Measurements from ENCODE around the gene STK39.

The STK39 gene

GRCh38 chr2:168188002-168188401 is 59.4 kb downstream of the STK39 start:
- H3K9ac ChIP-seq (ENCODE audit: low read length), result no peak overlapping the region
- no peaks in the 10 kb centered on the region for H3K9me3 ChIP-seq (ENCODE audit: low read length)
- no peak overlapping the region for H3K4me3 ChIP-seq (ENCODE audit: low read depth in 1 of 2, low read length in 2 of 2)
- no peaks in the 10 kb centered on the region for H3K27me3 ChIP-seq (ENCODE audit: control insufficient read depth in 1 of 2, insufficient read depth in 2 of 2, low read length in 2 of 2)
- peaks cover 3% of the 10 kb centered on the region for H3K4me1 ChIP-seq (ENCODE audit: insufficient read depth, low read length)
- H3K36me3 ChIP-seq (ENCODE audit: insufficient read depth, low read length), result no peaks in the 10 kb centered on the region
- no peak overlapping the region for H3K27ac ChIP-seq (ENCODE audit: low read depth, low read length)

DNA sequence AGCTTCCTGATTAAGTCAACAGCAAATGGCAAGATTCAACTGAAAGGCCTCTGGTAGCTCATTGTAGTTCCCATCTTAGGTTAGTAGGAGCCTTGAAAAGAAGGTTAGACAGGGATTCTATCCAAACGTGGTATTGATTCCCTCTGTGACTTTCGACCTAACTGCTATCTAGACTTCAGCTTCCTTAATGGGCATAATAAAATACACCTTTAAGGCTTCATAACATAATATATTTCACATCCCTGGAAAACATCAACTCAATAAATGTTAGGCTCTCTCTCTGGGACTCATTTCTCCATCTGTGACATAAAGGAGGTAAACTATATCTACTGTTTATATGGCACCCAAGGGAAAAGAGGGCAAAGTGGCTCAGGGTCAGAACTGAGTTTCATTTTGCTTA is 60.9 kb downstream of the STK39 start:
- Histone ChIP-seq H3K36me3 (ENCODE audit: insufficient read depth, low read length) (no peaks in the 10 kb centered on the region), H3K4me1 (ENCODE audit: insufficient read depth, low read length) (peaks cover 3% of the 10 kb centered on the region), H3K27ac (ENCODE audit: low read depth, low read length) (no peak overlapping the region), H3K4me3 (ENCODE audit: low read depth in 1 of 2, low read length in 2 of 2) (no peak overlapping the region), H3K9ac (ENCODE audit: low read length) (no peak overlapping the region), H3K27me3 (ENCODE audit: control insufficient read depth in 1 of 2, insufficient read depth in 2 of 2, low read length in 2 of 2) (no peaks in the 10 kb centered on the region), H3K9me3 (ENCODE audit: low read length) (no peaks in the 10 kb centered on the region)

GRCh38 chr2:168185583-168186274 is 61.7 kb downstream of the STK39 start:
- peaks cover 3% of the 10 kb centered on the region for H3K4me1 ChIP-seq (ENCODE audit: insufficient read depth, low read length)
- no peaks in the 10 kb centered on the region for H3K27me3 ChIP-seq (ENCODE audit: control insufficient read depth in 1 of 2, insufficient read depth in 2 of 2, low read length in 2 of 2)
- no peaks in the 10 kb centered on the region for H3K36me3 ChIP-seq (ENCODE audit: insufficient read depth, low read length)
- no peak overlapping the region for H3K4me3 ChIP-seq (ENCODE audit: low read depth in 1 of 2, low read length in 2 of 2)
- no peak overlapping the region for H3K9ac ChIP-seq (ENCODE audit: low read length)
- H3K27ac ChIP-seq (ENCODE audit: low read depth, low read length), result no peak overlapping the region
- H3K9me3 ChIP-seq (ENCODE audit: low read length), result no peaks in the 10 kb centered on the region

- Histone ChIP-seq H3K27ac (ENCODE audit: low read depth, low read length) (no peak overlapping the region), H3K36me3 (ENCODE audit: insufficient read depth, low read length) (no peaks in the 10 kb centered on the region), H3K9ac (ENCODE audit: low read length) (no peak overlapping the region), H3K27me3 (ENCODE audit: control insufficient read depth in 1 of 2, insufficient read depth in 2 of 2, low read length in 2 of 2) (no peaks in the 10 kb centered on the region), H3K4me3 (ENCODE audit: low read depth in 1 of 2, low read length in 2 of 2) (no peak overlapping the region), H3K4me1 (ENCODE audit: insufficient read depth, low read length) (peaks cover 3% of the 10 kb centered on the region), H3K9me3 (ENCODE audit: low read length) (no peaks in the 10 kb centered on the region)
These were observed 62.5 kb downstream of the STK39 start for GRCh38 chr2:168184681-168185513.

- H3K27me3 ChIP-seq (ENCODE audit: control insufficient read depth in 1 of 2, insufficient read depth in 2 of 2, low read length in 2 of 2), result no peaks in the 10 kb centered on the region
- H3K27ac ChIP-seq (ENCODE audit: low read depth, low read length), result no peak overlapping the region
- no peak overlapping the region for H3K4me3 ChIP-seq (ENCODE audit: low read depth in 1 of 2, low read length in 2 of 2)
- no peaks in the 10 kb centered on the region for H3K9me3 ChIP-seq (ENCODE audit: low read length)
- no peak overlapping the region for H3K9ac ChIP-seq (ENCODE audit: low read length)
- peaks cover 4% of the 10 kb centered on the region for H3K36me3 ChIP-seq (ENCODE audit: insufficient read depth, low read length)
- H3K4me1 ChIP-seq (ENCODE audit: insufficient read depth, low read length), result peaks cover 3% of the 10 kb centered on the region
These were observed 63.9 kb downstream of the STK39 start for GRCh38 chr2:168183308-168183997.

DNA sequence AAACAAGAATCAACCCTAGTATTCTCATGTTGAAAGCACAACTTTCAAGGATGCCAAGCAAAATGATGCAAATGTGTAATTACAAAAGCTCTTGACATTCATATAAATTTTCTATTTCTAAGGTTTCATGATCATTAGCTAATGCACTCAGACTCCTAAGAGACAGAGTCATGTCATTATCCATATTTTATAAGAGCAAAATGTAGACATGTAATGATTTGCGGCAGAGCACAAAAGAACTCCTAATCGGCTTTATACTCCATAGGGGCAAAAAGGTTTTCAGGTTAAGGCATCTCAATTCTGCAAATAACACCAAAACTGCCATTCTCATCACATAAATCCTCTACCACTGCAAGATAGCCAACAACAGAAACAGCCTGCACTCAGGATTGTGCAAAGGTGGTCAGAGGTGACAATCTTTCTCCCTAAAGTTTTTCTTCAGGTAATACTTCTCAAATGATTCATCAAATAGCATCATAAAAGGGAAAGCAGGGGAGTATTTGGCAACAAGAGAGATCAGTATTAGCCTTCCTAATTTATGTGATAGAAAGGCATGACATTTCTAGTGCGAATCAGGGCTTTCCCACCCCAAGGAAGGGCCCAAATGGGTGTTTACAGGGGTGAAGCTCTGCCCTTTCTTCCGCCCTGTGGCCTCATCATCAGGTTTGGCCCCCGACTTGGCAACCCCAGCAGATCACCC is 64.7 kb downstream of the STK39 start:
- Histone ChIP-seq H3K27ac (ENCODE audit: low read depth, low read length) (no peak overlapping the region), H3K27me3 (ENCODE audit: control insufficient read depth in 1 of 2, insufficient read depth in 2 of 2, low read length in 2 of 2) (no peaks in the 10 kb centered on the region), H3K36me3 (ENCODE audit: insufficient read depth, low read length) (peaks cover 4% of the 10 kb centered on the region), H3K4me3 (ENCODE audit: low read depth in 1 of 2, low read length in 2 of 2) (no peak overlapping the region), H3K9ac (ENCODE audit: low read length) (no peak overlapping the region), H3K9me3 (ENCODE audit: low read length) (no peaks in the 10 kb centered on the region), H3K4me1 (ENCODE audit: insufficient read depth, low read length) (peaks cover 4% of the 10 kb centered on the region)

GRCh38 chr2:168181825-168182224 is 65.6 kb downstream of the STK39 start:
- no peak overlapping the region for H3K9ac ChIP-seq (ENCODE audit: low read length)
- no peak overlapping the region for H3K4me3 ChIP-seq (ENCODE audit: low read depth in 1 of 2, low read length in 2 of 2)
- H3K27ac ChIP-seq (ENCODE audit: low read depth, low read length), result no peak overlapping the region
- no peaks in the 10 kb centered on the region for H3K27me3 ChIP-seq (ENCODE audit: control insufficient read depth in 1 of 2, insufficient read depth in 2 of 2, low read length in 2 of 2)
- peaks cover 4% of the 10 kb centered on the region for H3K36me3 ChIP-seq (ENCODE audit: insufficient read depth, low read length)
- H3K9me3 ChIP-seq (ENCODE audit: low read length), result no peaks in the 10 kb centered on the region
- H3K4me1 ChIP-seq (ENCODE audit: insufficient read depth, low read length), result peaks cover 8% of the 10 kb centered on the region

DNA sequence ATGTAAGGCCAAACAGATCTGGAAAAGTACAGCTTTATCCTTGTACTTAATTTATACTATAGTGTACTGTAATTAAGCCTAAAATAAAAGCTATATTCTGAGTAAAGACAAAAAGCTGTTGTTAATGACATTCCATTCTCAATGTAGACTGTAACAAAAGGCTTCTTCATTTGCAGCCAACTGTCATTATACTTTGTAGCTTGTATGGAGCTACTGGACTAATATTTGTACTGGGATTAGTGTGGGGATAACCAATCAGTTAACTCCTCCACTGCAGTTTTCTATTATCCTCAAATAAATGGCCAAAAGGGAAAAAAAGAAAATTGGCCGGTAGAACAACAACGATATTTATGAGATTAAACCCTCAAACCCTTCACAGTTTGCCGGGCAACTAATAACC is 66.5 kb downstream of the STK39 start:
- peaks cover 5% of the 10 kb centered on the region for H3K4me1 ChIP-seq (ENCODE audit: insufficient read depth, low read length)
- no peaks in the 10 kb centered on the region for H3K9me3 ChIP-seq (ENCODE audit: low read length)
- H3K27me3 ChIP-seq (ENCODE audit: control insufficient read depth in 1 of 2, insufficient read depth in 2 of 2, low read length in 2 of 2), result no peaks in the 10 kb centered on the region
- H3K36me3 ChIP-seq (ENCODE audit: insufficient read depth, low read length), result peaks cover 4% of the 10 kb centered on the region
- H3K4me3 ChIP-seq (ENCODE audit: low read depth in 1 of 2, low read length in 2 of 2), result no peak overlapping the region
- no peak overlapping the region for H3K27ac ChIP-seq (ENCODE audit: low read depth, low read length)
- H3K9ac ChIP-seq (ENCODE audit: low read length), result no peak overlapping the region

DNA sequence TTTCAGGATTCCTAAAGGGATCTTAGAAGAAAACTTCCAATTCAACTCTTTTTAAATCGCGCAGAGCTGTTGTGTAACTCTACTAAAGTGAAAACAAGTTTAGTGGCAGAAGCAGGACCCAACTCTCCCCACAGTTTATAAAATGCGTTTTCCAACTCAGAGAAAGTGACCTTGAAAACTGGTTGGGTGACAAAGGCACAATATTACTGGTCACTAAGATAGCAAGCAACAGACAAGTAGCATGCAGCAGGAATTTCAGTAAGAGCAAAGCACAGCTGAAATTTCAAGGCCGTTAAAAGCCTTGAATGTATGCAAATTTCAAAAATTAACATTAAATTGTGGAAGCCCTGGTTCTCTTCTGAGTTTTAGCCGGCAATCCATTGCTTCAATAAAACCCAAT is 66.9 kb downstream of the STK39 start:
- H3K27ac ChIP-seq (ENCODE audit: low read depth, low read length), result no peak overlapping the region
- H3K9ac ChIP-seq (ENCODE audit: low read length), result no peak overlapping the region
- peaks cover 5% of the 10 kb centered on the region for H3K4me1 ChIP-seq (ENCODE audit: insufficient read depth, low read length)
- H3K9me3 ChIP-seq (ENCODE audit: low read length), result no peaks in the 10 kb centered on the region
- no peaks in the 10 kb centered on the region for H3K27me3 ChIP-seq (ENCODE audit: control insufficient read depth in 1 of 2, insufficient read depth in 2 of 2, low read length in 2 of 2)
- peaks cover 4% of the 10 kb centered on the region for H3K36me3 ChIP-seq (ENCODE audit: insufficient read depth, low read length)
- no peak overlapping the region for H3K4me3 ChIP-seq (ENCODE audit: low read depth in 1 of 2, low read length in 2 of 2)

DNA sequence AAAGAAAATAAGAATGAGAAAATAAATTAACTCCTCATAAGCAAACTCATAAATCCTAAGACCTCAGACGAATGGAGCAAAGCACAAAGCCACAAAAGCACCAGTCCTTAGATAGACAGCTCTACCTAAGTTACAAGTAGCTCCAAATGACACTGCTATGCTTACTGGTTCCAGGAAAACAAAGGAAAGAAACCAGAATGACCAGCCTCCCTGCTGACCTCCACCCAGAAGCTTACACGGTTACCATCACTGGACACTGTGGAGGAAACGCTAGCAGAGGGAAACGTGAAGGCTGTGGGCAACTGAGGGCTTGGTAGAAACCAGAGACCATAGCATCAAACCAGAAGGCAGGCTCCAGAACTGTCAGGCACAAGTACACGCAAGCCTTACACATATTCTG is 67.8 kb downstream of the STK39 start:
- Histone ChIP-seq H3K27ac (ENCODE audit: low read depth, low read length) (no peak overlapping the region), H3K9me3 (ENCODE audit: low read length) (no peaks in the 10 kb centered on the region)

More for the DNA sequence above, 67.8 kb downstream of the STK39 start:
- H3K4me3 ChIP-seq (ENCODE audit: low read depth in 1 of 2, low read length in 2 of 2), result no peak overlapping the region
- H3K4me1 ChIP-seq (ENCODE audit: insufficient read depth, low read length), result peaks cover 5% of the 10 kb centered on the region
- H3K9ac ChIP-seq (ENCODE audit: low read length), result no peak overlapping the region
- H3K36me3 ChIP-seq (ENCODE audit: insufficient read depth, low read length), result peaks cover 4% of the 10 kb centered on the region
- no peaks in the 10 kb centered on the region for H3K27me3 ChIP-seq (ENCODE audit: control insufficient read depth in 1 of 2, insufficient read depth in 2 of 2, low read length in 2 of 2)

Measured in muscle layer of colon (tissue), 2 donors.